HG03432 (cell line): ENCODE data around the gene LTN1.

Source experiments
- ATAC-seq: cut with Tn5 transposase; IDR thresholded peaks from one replicate; pipeline ENCODE4 v1.9.1; 2021; ENCODE audit warnings: mild to moderate bottlenecking, moderate library complexity; ENCODE audit not compliant: unreplicated experiment

The LTN1 gene

DNA sequence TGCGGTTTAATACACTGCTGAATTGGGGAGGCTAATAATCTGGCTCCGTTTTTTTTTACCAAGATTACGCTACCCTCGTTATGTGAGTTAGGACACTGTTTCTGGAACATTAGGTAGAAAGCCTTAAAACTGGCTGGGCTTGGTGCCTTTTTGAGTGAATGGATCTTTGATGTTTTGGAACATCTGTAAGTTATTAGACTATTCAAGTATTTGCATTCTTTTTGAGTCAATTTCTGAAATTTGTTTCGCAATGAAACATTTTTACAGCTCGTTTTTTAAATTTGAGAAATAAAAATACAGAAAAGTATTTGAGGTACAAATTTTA is 106.9 kb downstream of the LTN1 start:
- no peak for ATAC-seq

DNA sequence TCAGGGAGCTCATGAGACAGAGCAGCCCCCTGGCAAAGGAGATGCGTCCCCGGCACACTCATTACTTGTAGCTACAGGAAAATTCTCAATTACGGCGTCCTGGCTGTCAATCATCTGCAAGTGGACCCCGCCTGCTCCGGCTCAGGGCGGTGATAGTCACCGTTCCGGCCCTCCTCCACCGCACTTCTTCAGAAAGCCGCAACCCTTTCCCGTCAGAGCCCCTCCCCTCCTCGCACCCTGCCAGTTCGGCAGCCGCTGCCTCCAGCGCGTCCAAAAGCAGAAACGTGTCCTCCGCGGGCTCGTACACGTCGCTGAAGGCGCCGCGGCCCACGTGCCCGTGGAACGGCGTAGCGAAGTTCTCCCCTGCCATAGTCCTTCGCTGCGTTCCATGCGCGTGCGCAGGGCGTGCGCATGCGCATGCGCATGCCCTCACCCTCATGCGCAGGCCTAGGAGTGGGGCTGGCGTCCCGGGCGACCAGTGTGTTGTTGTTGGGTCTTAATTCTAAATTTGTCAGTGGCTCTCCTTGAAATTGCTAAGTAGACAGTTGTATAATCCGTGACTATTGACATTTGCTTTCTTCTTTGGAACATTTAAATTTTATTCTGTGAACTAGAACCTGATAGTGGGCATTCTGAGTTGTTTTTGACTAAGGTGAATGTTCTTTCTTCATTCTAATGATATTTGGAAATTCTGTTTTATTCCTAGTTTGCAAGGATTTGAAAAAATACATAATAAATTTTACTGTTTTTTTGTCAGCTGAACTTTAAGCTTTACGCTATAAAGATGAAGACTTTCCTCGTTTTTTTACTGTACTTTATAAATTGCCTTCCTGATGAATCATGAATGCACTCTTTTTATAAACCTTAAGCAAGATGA is 107.5 kb downstream of the LTN1 start:
- peak; percentile 97 for ATAC-seq

GRCh38 chr21:28884481-28884880 is 108.2 kb downstream of the LTN1 start:
- peak; percentile 26 for ATAC-seq

GRCh38 chr21:28883931-28884330 is 108.7 kb downstream of the LTN1 start:
- ATAC-seq = no peak

DNA sequence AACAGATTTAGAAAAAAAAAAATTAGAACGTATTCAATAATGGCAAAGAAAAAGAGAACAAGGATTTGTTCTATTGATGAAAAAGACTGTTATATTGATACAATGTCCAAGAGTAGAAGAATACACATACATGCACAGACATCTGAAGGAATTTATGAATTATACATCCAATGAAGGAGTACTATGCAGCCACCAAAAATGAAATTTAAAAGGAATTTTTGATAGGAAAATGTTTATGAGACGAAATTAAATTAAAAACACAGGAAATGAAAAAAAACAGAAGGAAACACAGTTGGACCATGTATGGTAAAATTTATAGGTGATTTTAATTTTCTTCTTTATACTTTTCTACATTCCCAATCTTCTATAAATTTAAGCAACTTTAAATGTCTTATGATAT is 110.3 kb downstream of the LTN1 start:
- ATAC-seq = no peak
